ENCODE data around the gene ATP9B. TPM values are rescaled to one million over a fixed set of nuclear protein-coding genes. Genes with fewer than 3 reads are reported as not detected.
A peak's percentile ranks its signal among the peaks of the same experiment; 100 is the strongest.

ATP9B gene
- total and polyA plus RNA-seq, 5 donors: 9.0 to 24.0 (median 21.7) TPM

DNA sequence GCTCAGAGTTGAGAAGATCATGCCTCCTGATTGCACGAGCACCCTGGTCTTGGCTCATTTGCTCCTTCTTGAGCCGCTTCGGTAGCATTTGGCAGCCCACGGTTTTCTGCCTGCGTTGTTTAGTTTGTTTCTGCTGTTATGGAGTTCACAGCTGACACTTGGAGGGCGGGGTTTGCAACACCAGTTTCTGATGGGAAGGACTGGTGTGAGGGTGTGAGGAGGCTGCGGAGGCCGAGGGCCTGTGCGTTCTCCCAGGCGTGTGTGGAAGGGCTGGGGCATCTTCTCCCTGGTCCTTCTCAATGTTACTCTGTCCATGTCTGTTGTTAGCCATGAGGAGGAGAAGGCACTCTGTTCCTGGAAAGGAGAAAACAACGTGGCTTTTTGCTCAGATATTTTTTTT is 349.4 kb downstream of the ATP9B start:
- H3K27me3 ChIP-seq (ENCODE audit: control insufficient read depth, insufficient read depth): no peaks in the 10 kb centered on the region
- no peak overlapping the region for H3K4me3 ChIP-seq (ENCODE audit: low read length)
- H3K4me1 ChIP-seq (ENCODE audit: control insufficient read depth, insufficient read depth, low read length): no peaks in the 10 kb centered on the region
- DNase-seq (peak in 2 of 3 donors; percentile 35 to 62), ATAC-seq (no peak)
- no peak overlapping the region for H3K27ac ChIP-seq (ENCODE audit: low read length)
- 81% methylated on average over 11 of the region's 11 CpGs for WGBS
- no peaks in the 10 kb centered on the region for H3K9me3 ChIP-seq (ENCODE audit: control insufficient read depth, low read length)
- intact Hi-C loops (cut with DNase I): no loop called here

- WGBS: 75% methylated on average over 48 of the region's 48 CpGs
- Histone ChIP-seq H3K4me3 (ENCODE audit: low read length) (no peak overlapping the region), H3K4me1 (ENCODE audit: control insufficient read depth, insufficient read depth, low read length) (no peaks in the 10 kb centered on the region)
Observed at GRCh38 chr18:79420033-79420745, 351.0 kb downstream of the ATP9B start.

GRCh38 chr18:79421275-79421857 is 352.2 kb downstream of the ATP9B start:
- ATAC-seq: no peak
- H3K27ac ChIP-seq (ENCODE audit: low read length): no peak overlapping the region
- intact Hi-C loops (cut with DNase I): no loop called here
- no peaks in the 10 kb centered on the region for H3K4me1 ChIP-seq (ENCODE audit: control insufficient read depth, insufficient read depth, low read length)
- DNase-seq: peak; percentile 36 to 46 (median 43)
- 89% methylated on average over 26 of the region's 26 CpGs for WGBS
- H3K4me3 ChIP-seq (ENCODE audit: low read length): no peak overlapping the region
- H3K9me3 ChIP-seq (ENCODE audit: control insufficient read depth, low read length): no peaks in the 10 kb centered on the region
- no peaks in the 10 kb centered on the region for H3K27me3 ChIP-seq (ENCODE audit: control insufficient read depth, insufficient read depth)

More at GRCh38 chr18:79420033-79420745, 351.0 kb downstream of the ATP9B start:
- ATAC-seq: no peak
- no peaks in the 10 kb centered on the region for H3K9me3 ChIP-seq (ENCODE audit: control insufficient read depth, low read length)
- DNase-seq: peak in 2 of 3 donors; percentile 25 to 30
- H3K27me3 ChIP-seq (ENCODE audit: control insufficient read depth, insufficient read depth): no peaks in the 10 kb centered on the region
- intact Hi-C loops (cut with DNase I): no loop called here
- H3K27ac ChIP-seq (ENCODE audit: low read length): no peak overlapping the region

GRCh38 chr18:79422022-79422782 is 353.0 kb downstream of the ATP9B start:
- Histone ChIP-seq H3K27ac (ENCODE audit: low read length) (no peak overlapping the region), H3K4me3 (ENCODE audit: low read length) (no peak overlapping the region), H3K4me1 (ENCODE audit: control insufficient read depth, insufficient read depth, low read length) (no peaks in the 10 kb centered on the region), H3K9me3 (ENCODE audit: control insufficient read depth, low read length) (no peaks in the 10 kb centered on the region), H3K27me3 (ENCODE audit: control insufficient read depth, insufficient read depth) (no peaks in the 10 kb centered on the region)
- intact Hi-C loops (cut with DNase I): no loop called here
- no peak for ATAC-seq
- 88% methylated on average over 24 of the region's 24 CpGs for WGBS
- peak; percentile 30 to 59 (median 42) for DNase-seq

GRCh38 chr18:79422783-79423165 is 353.6 kb downstream of the ATP9B start:
- 89% methylated on average over 12 of the region's 12 CpGs for WGBS
- intact Hi-C loops (cut with DNase I): no loop called here
- ATAC-seq (no peak), DNase-seq (peak in 2 of 3 donors; percentile 40 to 62)
- no peaks in the 10 kb centered on the region for H3K27me3 ChIP-seq (ENCODE audit: control insufficient read depth, insufficient read depth)
- no peaks in the 10 kb centered on the region for H3K4me1 ChIP-seq (ENCODE audit: control insufficient read depth, insufficient read depth, low read length)
- no peak overlapping the region for H3K27ac ChIP-seq (ENCODE audit: low read length)
- H3K4me3 ChIP-seq (ENCODE audit: low read length): no peak overlapping the region
- H3K9me3 ChIP-seq (ENCODE audit: control insufficient read depth, low read length): no peaks in the 10 kb centered on the region

DNA sequence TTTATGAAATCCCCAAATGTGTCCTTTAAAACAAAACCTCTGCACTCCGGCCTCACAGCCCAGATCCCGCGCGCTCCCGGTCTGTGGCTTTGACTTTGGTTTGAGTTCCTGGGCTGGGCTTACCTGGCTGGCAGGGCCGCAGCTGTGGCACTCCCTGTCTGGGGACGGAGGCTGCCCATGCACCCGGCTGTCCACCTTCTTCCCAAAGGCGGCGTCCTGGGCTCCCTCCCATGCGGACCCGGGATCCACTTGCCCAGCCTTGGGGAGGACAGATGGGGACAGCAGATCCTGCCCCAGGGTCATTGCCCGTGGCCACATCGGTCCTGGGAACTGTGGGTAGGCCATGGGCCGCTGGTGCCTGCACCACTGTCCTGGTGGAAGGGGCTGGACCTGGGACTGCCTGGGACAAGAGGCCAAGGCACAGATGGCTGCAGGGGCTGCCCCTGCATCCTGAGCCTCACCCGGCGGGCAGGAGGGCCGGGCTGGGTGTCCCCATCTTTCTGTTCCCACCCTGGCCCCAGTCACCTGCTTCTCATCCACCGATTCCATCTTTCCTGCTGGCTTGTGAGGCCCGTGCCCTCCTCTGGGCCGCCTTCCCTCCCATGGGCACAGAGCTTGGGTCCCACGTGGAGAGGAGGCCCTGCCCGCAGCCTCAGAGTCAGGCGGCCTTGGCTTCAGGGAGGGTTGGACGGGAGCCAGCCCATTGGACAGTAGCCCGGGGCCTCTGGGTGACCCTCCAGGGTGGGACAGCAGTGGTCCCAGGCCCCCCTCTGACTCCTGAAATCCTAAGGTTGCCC is 354.2 kb downstream of the ATP9B start:
- ATAC-seq (peak; percentile 2 to 3), DNase-seq (peak in 2 of 3 donors; percentile 52 to 58)
- WGBS: 82% methylated on average over 26 of the region's 26 CpGs
- Histone ChIP-seq H3K4me3 (ENCODE audit: low read length) (no peak overlapping the region), H3K4me1 (ENCODE audit: control insufficient read depth, insufficient read depth, low read length) (no peaks in the 10 kb centered on the region), H3K9me3 (ENCODE audit: control insufficient read depth, low read length) (no peaks in the 10 kb centered on the region), H3K27me3 (ENCODE audit: control insufficient read depth, insufficient read depth) (no peaks in the 10 kb centered on the region), H3K27ac (ENCODE audit: low read length) (no peak overlapping the region)
- intact Hi-C loops (cut with DNase I): no loop called here

- Histone ChIP-seq H3K27me3 (ENCODE audit: control insufficient read depth, insufficient read depth) (no peaks in the 10 kb centered on the region), H3K4me3 (ENCODE audit: low read length) (no peak overlapping the region), H3K27ac (ENCODE audit: low read length) (no peak overlapping the region), H3K4me1 (ENCODE audit: control insufficient read depth, insufficient read depth, low read length) (no peaks in the 10 kb centered on the region), H3K9me3 (ENCODE audit: control insufficient read depth, low read length) (no peaks in the 10 kb centered on the region)
- WGBS: 58% methylated on average over 30 of the region's 30 CpGs
- intact Hi-C loops (cut with DNase I): no loop called here
- ATAC-seq (peak; percentile 93 to 94), DNase-seq (peak; percentile 89 to 92 (median 91))
Observed at GRCh38 chr18:79424008-79424565, 354.9 kb downstream of the ATP9B start.

DNA sequence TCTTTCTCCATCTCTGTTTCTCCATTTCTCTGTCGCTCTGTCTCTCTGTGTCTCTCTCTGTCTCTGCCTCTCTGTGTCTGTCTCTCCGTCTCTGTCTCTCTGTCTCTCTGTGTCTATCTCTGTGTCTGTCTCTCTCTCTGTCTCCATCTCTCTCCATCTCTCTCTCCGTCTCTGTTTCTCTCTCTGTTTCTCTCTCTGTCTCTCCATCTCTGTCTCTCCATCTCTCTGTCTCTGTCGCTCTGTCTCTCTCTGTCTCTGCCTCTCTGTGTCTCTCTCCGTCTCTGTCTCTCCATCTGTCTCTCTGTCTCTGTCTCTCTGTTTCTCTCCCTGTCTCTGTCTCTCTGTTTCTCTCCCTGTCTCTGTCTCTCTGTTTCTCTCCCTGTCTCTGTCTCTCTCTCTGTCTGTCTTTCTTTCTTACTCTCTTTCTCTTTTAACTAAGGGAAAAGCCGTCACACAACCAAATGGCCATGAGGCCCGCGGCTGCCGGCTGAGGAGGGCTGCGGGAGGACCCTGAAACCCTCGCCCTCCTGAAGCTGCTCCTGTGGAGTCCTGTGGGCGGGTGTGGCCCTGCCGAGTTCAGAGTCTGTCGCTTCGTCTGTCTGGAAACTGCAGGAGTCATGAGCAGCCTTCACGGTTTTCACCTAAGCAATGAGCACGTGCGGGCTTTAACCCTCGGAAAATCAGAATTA is 355.8 kb downstream of the ATP9B start:
- ATAC-seq (no peak), DNase-seq (peak in 2 of 3 donors; percentile 28 to 49)
- Histone ChIP-seq H3K4me3 (ENCODE audit: low read length) (no peak overlapping the region), H3K27me3 (ENCODE audit: control insufficient read depth, insufficient read depth) (no peaks in the 10 kb centered on the region), H3K27ac (ENCODE audit: low read length) (no peak overlapping the region), H3K9me3 (ENCODE audit: control insufficient read depth, low read length) (no peaks in the 10 kb centered on the region), H3K4me1 (ENCODE audit: control insufficient read depth, insufficient read depth, low read length) (no peaks in the 10 kb centered on the region)
- WGBS: 93% methylated on average over 19 of the region's 19 CpGs
- intact Hi-C loops (cut with DNase I): no loop called here

DNA sequence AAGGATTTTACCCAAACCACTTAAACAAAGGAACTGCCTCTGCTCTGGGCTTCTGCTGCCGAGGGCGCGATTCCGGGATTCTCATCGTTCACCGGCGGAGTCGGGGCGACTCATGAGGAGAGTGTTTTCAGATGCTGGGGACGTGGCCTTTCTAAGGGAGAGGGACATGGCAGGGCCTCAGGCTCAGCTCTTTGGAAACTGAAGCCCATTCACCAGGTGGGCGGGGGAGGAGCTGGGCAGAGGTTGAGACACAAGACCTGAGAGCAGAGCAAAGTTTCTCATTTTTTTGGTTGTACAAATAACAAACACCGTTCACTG is 356.3 kb downstream of the ATP9B start:
- no peak overlapping the region for H3K27ac ChIP-seq (ENCODE audit: low read length)
- DNase-seq (peak in 2 of 3 donors; percentile 24 to 38), ATAC-seq (no peak)
- no peaks in the 10 kb centered on the region for H3K27me3 ChIP-seq (ENCODE audit: control insufficient read depth, insufficient read depth)
- 86% methylated on average over 12 of the region's 12 CpGs for WGBS
- H3K4me1 ChIP-seq (ENCODE audit: control insufficient read depth, insufficient read depth, low read length): no peaks in the 10 kb centered on the region
- intact Hi-C loops (cut with DNase I): no loop called here
- no peak overlapping the region for H3K4me3 ChIP-seq (ENCODE audit: low read length)
- H3K9me3 ChIP-seq (ENCODE audit: control insufficient read depth, low read length): no peaks in the 10 kb centered on the region
